ENCODE data around the gene GRAMD1B. TPM values are rescaled to one million over a fixed set of nuclear protein-coding genes. Genes with fewer than 3 reads are reported as not detected.

The GRAMD1B gene
- total RNA-seq, 2 experiments from 2014 or later: 30.3 to 36.2 TPM

DNA sequence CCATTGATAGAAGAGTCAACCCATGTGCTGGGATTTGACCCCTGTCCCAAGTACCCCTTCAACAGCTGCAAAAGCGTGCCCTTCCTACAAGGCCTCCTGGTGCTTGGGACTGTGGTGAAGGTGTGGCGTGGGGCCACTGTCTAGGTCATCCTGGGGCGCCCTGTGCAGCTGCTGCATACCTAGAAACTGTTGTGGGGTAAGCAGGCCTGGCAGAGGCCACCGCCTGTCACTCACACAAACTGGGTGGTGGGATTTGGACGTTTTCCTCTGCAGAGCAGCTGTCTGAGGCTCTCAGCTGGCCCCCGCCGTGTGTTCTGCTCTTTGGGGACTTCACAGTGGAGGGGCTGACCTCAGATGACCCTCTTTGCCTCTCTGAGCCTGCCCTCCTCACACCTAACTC is 154.7 kb downstream of the GRAMD1B start:
- no peaks in the 10 kb centered on the region for H3K27me3 Mint-ChIP-seq
- no peak for ATAC-seq (ENCODE audit: low read depth)
- peaks cover 6% of the 10 kb centered on the region for H3K36me3 Mint-ChIP-seq
- no peak overlapping the region for H3K4me3 Mint-ChIP-seq
- DNase-seq: no peak
- H3K27ac Mint-ChIP-seq: no peak overlapping the region
- H3K9me3 Mint-ChIP-seq: no peaks in the 10 kb centered on the region
- POLR2A ChIA-PET: no interaction called here
- H3K4me1 Mint-ChIP-seq: peaks cover 8% of the 10 kb centered on the region

DNA sequence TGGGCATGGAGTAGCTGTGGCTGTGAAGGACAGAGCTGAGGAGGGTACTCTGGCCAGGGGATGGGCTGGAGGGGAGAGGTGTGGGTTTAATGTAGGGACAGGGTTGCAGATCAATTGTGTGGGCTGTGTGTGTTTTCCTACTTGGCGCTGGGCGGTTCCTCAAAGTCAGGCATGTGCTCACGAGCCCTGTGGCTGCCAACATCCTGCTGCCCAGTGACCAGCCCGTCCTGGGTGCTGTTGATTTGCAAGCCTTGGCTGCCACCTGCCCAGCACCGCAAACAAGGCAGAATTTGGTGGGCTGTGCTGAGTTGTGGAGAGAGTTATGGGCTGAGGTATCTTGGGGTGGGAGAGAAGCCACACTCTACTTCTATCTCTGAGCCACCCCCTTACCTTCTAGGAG is 155.1 kb downstream of the GRAMD1B start:
- peaks cover 6% of the 10 kb centered on the region for H3K36me3 Mint-ChIP-seq
- ATAC-seq (ENCODE audit: low read depth) (no peak), DNase-seq (no peak)
- no peaks in the 10 kb centered on the region for H3K27me3 Mint-ChIP-seq
- H3K4me1 Mint-ChIP-seq: peaks cover 8% of the 10 kb centered on the region
- H3K9me3 Mint-ChIP-seq: no peaks in the 10 kb centered on the region
- POLR2A ChIA-PET: no interaction called here
- no peak overlapping the region for H3K4me3 Mint-ChIP-seq
- H3K27ac Mint-ChIP-seq: no peak overlapping the region

DNA sequence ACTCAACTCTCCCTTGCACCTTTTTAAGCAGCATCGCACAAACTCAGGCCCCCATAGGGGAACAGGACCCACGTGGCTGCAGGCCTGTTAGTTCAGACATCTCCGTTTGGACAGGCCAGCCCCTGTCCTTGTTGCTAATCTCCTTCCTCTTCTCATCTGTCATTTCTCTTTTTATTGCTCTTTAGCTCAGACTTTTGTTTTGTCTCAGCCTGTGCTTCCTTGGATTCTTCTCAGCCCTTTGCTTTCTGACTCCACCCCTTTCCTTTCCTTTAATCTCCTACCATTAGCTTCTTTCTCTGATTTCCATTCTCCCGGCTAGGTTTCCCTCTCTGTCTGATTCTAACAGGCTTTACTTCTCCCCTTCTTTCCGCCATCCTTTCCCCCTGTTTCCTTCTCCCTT is 155.6 kb downstream of the GRAMD1B start:
- POLR2A ChIA-PET: no interaction called here
- DNase-seq: no peak
- no peaks in the 10 kb centered on the region for H3K27me3 Mint-ChIP-seq
- ATAC-seq (ENCODE audit: low read depth): no peak
- H3K27ac Mint-ChIP-seq: peak overlapping the region; percentile 5
- no peak overlapping the region for H3K4me3 Mint-ChIP-seq
- H3K9me3 Mint-ChIP-seq: no peaks in the 10 kb centered on the region
- H3K36me3 Mint-ChIP-seq: peaks cover 6% of the 10 kb centered on the region
- peaks cover 8% of the 10 kb centered on the region for H3K4me1 Mint-ChIP-seq

DNA sequence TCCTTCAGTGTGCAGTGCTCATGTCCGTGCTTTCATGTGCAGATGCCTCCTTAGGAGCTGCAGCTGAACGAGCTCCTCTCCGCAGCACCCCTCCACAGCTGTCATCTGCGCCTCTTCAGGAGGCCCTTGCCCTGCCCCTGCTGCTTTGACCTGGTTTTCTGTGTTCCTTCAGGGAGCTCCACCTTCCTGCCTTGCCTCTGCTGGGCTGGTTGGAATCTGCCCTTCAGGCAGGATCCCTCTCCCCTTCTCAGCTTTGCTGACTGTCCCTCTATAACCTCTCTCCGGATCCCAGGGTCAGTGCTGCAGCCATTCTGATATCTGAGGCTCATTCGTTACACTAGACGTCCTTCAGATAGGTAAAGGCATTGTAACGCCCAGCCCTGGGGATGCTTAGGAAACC is 156.5 kb downstream of the GRAMD1B start:
- ATAC-seq (ENCODE audit: low read depth): no peak
- no peak for DNase-seq
- POLR2A ChIA-PET: no interaction called here
- Mint-ChIP-seq H3K36me3 (peaks cover 6% of the 10 kb centered on the region), H3K27ac (no peak overlapping the region), H3K4me1 (peaks cover 6% of the 10 kb centered on the region), H3K4me3 (no peak overlapping the region), H3K27me3 (no peaks in the 10 kb centered on the region), H3K9me3 (no peaks in the 10 kb centered on the region)

DNA sequence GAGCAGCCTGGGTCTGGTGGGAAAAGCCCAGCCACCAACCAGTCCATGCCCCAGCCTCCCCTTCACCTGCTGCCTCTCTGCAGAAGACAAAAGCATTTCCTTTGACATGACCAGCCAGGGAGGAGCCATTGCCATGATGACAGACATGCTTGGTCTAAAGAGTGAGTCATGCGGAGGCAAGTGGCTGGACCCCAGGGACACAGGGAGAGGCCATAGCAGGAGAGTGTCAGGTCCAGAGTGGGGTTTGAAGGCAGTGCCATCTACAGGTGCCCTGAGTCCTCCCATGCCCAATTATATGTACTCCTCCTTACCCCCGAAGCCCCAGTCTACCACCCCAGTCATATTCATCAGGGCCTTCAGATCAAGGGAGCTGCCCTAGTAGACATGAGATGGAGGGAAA is 157.0 kb downstream of the GRAMD1B start:
- H3K4me3 Mint-ChIP-seq: no peak overlapping the region
- ATAC-seq (ENCODE audit: low read depth) (no peak), DNase-seq (no peak)
- H3K27ac Mint-ChIP-seq: no peak overlapping the region
- H3K9me3 Mint-ChIP-seq: no peaks in the 10 kb centered on the region
- H3K27me3 Mint-ChIP-seq: no peaks in the 10 kb centered on the region
- POLR2A ChIA-PET: no interaction called here
- H3K36me3 Mint-ChIP-seq: peaks cover 6% of the 10 kb centered on the region
- peaks cover 6% of the 10 kb centered on the region for H3K4me1 Mint-ChIP-seq

DNA sequence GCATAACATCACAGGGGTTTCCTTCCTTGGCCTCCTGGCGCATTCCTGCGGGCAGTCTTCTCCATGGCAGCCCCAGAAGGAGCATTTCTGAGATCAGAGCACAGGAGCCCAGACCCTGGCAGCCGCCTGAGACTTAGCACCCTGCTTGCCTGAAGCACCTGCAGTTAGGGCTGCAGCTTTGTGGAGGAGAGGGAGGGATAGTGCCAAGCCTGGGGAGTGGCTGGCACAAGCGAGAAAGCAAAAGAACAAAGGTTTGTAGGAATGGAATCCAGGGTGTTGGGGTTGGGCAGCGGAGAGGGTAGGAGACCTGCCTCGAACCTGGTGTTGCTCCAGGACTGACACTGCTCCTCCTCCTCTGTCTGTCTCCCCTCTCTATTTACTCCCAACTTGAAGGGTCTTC is 157.5 kb downstream of the GRAMD1B start:
- Mint-ChIP-seq H3K9me3 (no peaks in the 10 kb centered on the region), H3K27me3 (no peaks in the 10 kb centered on the region), H3K4me3 (no peak overlapping the region), H3K36me3 (peaks cover 6% of the 10 kb centered on the region), H3K4me1 (peaks cover 6% of the 10 kb centered on the region), H3K27ac (no peak overlapping the region)
- no peak for ATAC-seq (ENCODE audit: low read depth)
- POLR2A ChIA-PET: no interaction called here
- DNase-seq: no peak

DNA sequence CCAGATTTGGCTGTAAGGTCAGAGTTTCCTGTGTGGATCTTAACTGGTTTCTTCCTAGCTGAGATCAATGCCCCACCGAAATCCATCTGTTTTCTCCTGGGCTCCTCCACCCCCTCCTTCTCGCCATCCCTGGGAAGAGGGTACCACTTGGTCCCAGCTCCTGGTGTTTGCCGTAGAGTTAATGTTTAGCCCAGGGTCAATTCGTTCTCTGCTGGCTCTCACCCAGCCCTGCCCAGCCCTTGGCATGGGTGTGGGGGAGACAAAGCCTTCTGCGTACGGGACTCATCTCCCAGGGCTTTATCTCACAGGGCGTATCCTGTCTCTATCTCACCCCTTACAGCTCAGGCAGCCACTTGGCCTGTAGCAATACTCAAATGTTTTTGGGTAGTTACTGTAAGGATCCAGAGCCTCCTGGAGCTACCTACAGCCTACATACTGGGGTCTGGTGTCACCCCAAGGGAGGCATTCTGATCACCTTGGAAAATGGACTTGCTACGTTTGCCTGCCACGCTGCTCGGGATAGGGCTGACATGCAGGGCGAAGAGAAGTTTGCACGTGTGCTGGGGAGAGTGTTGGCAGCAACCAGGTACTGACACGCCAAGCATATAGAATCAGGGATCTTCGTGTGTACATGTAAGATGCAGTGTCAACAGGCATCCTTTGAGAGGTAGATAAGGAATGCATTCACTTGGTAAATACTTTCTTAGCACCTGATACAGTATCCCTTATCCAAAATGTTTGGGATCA is 158.2 kb downstream of the GRAMD1B start:
- H3K4me3 Mint-ChIP-seq: no peak overlapping the region
- no peaks in the 10 kb centered on the region for H3K27me3 Mint-ChIP-seq
- peaks cover 2% of the 10 kb centered on the region for H3K36me3 Mint-ChIP-seq
- H3K9me3 Mint-ChIP-seq: no peaks in the 10 kb centered on the region
- POLR2A ChIA-PET: no interaction called here
- DNase-seq (no peak), ATAC-seq (ENCODE audit: low read depth) (no peak)
- H3K4me1 Mint-ChIP-seq: peaks cover under 1% of the 10 kb centered on the region
- no peak overlapping the region for H3K27ac Mint-ChIP-seq

DNA sequence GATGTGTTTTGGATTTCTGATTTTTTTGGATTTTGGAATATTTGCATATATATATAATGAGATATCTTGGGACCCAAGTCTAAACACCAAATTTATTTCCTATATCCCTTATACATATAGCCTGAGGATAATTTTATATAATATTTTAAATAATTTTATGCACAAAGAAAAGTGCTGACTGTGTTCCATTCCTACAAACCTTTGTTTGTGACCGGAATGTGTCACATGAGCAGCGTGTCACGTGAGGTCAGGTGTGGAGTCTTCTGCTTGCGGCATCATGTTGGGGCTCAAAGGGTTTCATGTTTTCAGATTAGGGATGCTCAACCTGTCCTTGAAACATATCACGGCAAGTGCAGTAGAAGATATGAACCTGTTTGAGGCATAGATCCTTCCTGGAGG is 158.8 kb downstream of the GRAMD1B start:
- no peaks in the 10 kb centered on the region for H3K9me3 Mint-ChIP-seq
- H3K4me1 Mint-ChIP-seq: no peaks in the 10 kb centered on the region
- DNase-seq: no peak
- no peaks in the 10 kb centered on the region for H3K27me3 Mint-ChIP-seq
- no peak overlapping the region for H3K27ac Mint-ChIP-seq
- POLR2A ChIA-PET: no interaction called here
- no peak for ATAC-seq (ENCODE audit: low read depth)
- peaks cover 2% of the 10 kb centered on the region for H3K36me3 Mint-ChIP-seq
- H3K4me3 Mint-ChIP-seq: no peak overlapping the region

DNA sequence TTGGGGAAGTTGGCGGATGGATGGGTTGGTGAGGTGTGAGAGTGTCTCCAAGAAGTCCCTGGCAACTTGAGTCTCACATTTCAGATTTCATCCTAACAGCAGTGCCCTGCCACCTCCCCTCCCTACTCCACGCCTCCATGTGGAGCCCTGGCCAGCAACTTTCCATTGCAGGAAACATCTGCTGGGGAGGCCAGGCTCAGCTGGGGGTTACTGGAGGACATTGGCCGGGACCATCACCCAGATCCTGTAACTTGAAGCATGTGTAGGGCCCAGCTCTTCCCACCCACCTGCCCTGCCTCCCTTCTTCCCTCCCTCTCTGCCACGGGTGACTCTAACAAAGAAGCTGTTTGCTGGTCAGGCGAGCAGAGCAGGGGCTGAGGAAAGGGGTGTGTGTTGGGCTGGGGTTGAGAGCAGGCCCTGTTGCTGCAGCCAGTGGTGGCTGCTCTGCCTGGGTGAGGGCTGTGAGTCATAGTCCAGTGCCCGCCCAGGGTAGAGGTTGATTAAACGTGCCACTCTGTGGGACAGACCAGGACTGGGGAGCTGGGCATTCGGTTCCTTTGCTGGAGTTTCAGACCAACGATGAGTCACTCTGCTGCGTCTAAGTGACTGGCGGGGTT is 160.3 kb downstream of the GRAMD1B start:
- Mint-ChIP-seq H3K4me1 (no peaks in the 10 kb centered on the region), H3K4me3 (no peak overlapping the region), H3K9me3 (no peaks in the 10 kb centered on the region), H3K27ac (no peak overlapping the region), H3K27me3 (no peaks in the 10 kb centered on the region), H3K36me3 (peaks cover 6% of the 10 kb centered on the region)
- POLR2A ChIA-PET: no interaction called here
- DNase-seq: no peak
- ATAC-seq (ENCODE audit: low read depth): no peak

DNA sequence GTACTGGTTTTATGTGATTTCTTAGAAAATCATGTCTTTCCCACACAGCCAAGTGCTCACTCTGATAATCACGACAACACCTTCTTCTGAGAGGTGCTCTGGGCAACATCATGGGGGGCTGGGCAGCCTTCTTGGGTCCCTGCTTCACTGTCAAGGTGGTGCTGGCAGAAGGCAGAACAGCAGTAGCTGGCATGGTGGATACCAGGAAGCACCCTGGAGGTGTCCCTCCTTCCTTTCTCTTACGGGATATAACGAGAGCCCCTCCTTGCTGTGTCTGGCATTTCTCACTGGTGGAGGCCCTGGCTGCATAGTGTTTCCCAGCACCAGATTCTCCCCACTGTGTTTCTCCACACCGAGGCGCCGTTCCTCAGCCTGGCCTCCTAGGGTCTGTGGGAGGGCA is 163.5 kb downstream of the GRAMD1B start:
- ATAC-seq (ENCODE audit: low read depth) (no peak), DNase-seq (no peak)
- H3K27ac Mint-ChIP-seq: no peak overlapping the region
- POLR2A ChIA-PET: no interaction called here
- H3K4me3 Mint-ChIP-seq: no peak overlapping the region
- H3K36me3 Mint-ChIP-seq: peaks cover 15% of the 10 kb centered on the region
- H3K9me3 Mint-ChIP-seq: no peaks in the 10 kb centered on the region
- no peaks in the 10 kb centered on the region for H3K4me1 Mint-ChIP-seq
- no peaks in the 10 kb centered on the region for H3K27me3 Mint-ChIP-seq

DNA sequence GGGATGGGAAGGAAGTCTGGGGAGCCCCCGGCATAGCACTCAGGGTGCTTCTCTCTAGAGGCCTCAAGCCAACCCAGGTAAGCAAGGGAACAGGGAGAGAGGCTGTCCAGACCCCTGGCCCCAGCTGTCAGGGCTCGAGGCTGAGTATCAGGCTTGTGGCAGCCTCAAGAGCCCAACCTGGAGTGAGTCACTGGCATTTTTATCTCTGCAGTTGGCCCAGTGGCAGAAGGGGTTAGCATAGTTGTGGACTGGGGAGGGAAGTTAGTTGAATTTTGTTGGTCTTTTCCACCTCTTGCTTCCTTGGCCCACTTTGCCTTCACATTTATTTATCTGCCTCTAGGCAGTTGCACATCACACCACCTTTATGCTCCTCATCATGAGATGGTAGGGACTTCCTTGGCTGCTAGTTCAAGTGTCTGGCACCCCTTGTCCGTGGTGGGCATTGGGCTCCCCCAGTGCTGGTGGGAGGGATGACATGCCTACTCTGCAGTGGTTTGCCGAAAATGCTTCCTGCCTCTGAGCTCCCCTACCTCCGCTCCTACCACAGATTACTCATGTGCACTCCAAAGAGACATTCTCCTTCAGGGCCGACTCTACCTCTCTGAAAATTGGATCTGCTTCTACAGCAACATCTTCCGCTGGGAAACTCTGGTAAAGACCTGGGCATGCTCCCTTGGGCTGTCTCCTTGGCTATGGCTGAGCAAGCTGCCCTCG is 164.3 kb downstream of the GRAMD1B start:
- H3K27ac Mint-ChIP-seq: no peak overlapping the region
- ATAC-seq (ENCODE audit: low read depth) (no peak), DNase-seq (no peak)
- POLR2A ChIA-PET: no interaction called here
- no peaks in the 10 kb centered on the region for H3K4me1 Mint-ChIP-seq
- no peaks in the 10 kb centered on the region for H3K27me3 Mint-ChIP-seq
- H3K36me3 Mint-ChIP-seq: peaks cover 22% of the 10 kb centered on the region
- H3K4me3 Mint-ChIP-seq: no peak overlapping the region
- no peaks in the 10 kb centered on the region for H3K9me3 Mint-ChIP-seq

DNA sequence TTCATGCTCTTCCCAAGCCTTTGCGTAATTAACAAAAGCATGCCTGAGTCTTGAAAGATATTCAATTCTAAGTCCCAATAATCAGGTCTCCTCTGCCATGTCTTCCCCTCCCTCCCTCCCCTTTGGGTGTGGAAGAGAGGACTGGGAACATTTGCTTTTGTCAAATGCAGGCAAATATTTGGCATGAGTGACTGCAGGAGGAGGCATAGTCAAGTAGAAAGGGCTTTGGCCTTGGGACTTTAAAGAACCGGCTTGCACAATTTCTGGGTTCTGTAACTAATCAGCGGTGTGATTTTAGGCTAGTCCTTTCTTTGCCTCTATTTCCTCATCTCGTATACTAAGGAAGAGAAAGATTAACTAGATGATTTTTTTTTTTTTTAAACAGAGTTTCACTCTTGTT is 164.9 kb downstream of the GRAMD1B start:
- no peak for ATAC-seq (ENCODE audit: low read depth)
- no peaks in the 10 kb centered on the region for H3K9me3 Mint-ChIP-seq
- H3K36me3 Mint-ChIP-seq: peaks cover 23% of the 10 kb centered on the region
- no peak overlapping the region for H3K27ac Mint-ChIP-seq
- no peak overlapping the region for H3K4me3 Mint-ChIP-seq
- H3K4me1 Mint-ChIP-seq: no peaks in the 10 kb centered on the region
- H3K27me3 Mint-ChIP-seq: no peaks in the 10 kb centered on the region
- POLR2A ChIA-PET: no interaction called here
- no peak for DNase-seq

DNA sequence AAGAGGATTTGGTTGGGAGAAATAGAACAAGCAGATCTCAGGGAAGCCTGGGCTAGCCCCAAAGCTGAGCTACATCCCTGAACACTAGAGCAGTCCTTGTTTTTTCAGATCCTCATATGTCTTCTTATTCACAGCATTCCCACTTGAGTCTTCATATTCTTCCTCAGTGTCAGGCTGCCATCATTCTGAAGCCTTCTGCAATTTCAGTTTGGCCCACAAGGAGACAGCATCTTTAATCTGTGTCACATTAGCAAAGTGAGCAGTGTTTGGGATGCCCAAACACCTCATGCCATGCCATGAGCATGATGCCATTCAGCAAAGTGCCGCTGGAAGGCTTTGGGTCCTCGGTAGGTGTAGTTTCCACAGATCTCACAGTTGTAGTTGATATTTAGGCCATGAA is 167.8 kb downstream of the GRAMD1B start:
- Mint-ChIP-seq H3K4me1 (no peaks in the 10 kb centered on the region), H3K27ac (no peak overlapping the region), H3K9me3 (no peaks in the 10 kb centered on the region), H3K27me3 (no peaks in the 10 kb centered on the region), H3K36me3 (peaks cover 37% of the 10 kb centered on the region), H3K4me3 (no peak overlapping the region)
- POLR2A ChIA-PET: no interaction called here
- no peak for ATAC-seq (ENCODE audit: low read depth)
- DNase-seq: no peak

DNA sequence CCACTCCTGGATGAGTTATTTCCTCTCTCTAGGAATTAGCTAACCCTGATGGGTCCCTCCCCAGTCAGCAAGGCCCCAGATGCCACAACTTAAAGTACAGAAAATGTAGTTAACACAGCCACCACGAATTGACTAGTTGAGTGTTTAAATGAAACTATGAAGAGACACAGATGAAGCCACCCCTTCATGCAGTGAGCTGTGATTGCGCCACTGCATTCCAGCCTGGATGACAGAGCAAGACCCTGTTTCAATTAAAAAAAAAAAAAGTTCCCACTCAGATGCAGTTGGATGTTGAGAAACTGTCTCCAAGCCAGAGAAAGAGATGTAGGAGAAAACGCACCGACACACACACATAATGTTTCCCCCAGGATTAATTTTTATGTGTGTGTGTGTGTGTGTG is 171.1 kb downstream of the GRAMD1B start:
- POLR2A ChIA-PET: no interaction called here
- Mint-ChIP-seq H3K4me1 (no peaks in the 10 kb centered on the region), H3K27me3 (no peaks in the 10 kb centered on the region), H3K36me3 (peaks cover 38% of the 10 kb centered on the region), H3K4me3 (no peak overlapping the region), H3K9me3 (no peaks in the 10 kb centered on the region), H3K27ac (no peak overlapping the region)
- DNase-seq: no peak
- ATAC-seq (ENCODE audit: low read depth): no peak
